Smooth muscle cell of the umbilical artery (primary cell): ENCODE results near the gene PI16. TPM values are rescaled to one million over a fixed set of nuclear protein-coding genes. Genes with fewer than 3 reads are reported as not detected.

Source experiments
- total RNA-seq: library from RNA; depleted of rRNA; stranded (reverse); fragments of >200 nt; gene quantifications from 2 replicates; pipeline ENCODE4 v1.2.3, GENCODE V29; 2014

The PI16 gene
- 0.23 and 0.59 TPM in 2 replicates for total RNA-seq

GRCh38 chr6:36954262-36954931, at the start of gene PI16:
Gene PI16, plus strand, starts transcription at chr6:36954738. Its CDS starts 23 bp downstream, at chr6:36954761.

GRCh38 chr6:36985808-36986703, 31.5 kb downstream of the PI16 start, which contains the start of gene MTCH1:
Gene MTCH1, minus strand, starts transcription at chr6:36986196. Its CDS starts 23 bp downstream, at chr6:36986173.

GRCh38 chr6:37005061-37005810, 50.7 kb downstream of the PI16 start, which contains the start of gene FGD2:
Gene FGD2, plus strand, starts transcription at chr6:37005655. Its CDS starts 163 bp downstream, at chr6:37005818.

Other genes starting within 250 kb of the PI16 start
- 0.18 and 0.30 TPM in 2 replicates for gene CPNE5, start 115.3 kb upstream of the PI16 start, total RNA-seq
- 31.6 and 43.4 TPM in 2 replicates for gene PPIL1, start 79.9 kb upstream of the PI16 start, total RNA-seq
- gene C6orf89, start 68.8 kb upstream of the PI16 start, total RNA-seq: 55.0 and 63.8 TPM in 2 replicates
- 339 and 394 TPM in 2 replicates for gene MTCH1, start 31.5 kb downstream of the PI16 start, total RNA-seq
- gene FGD2, start 50.9 kb downstream of the PI16 start, total RNA-seq: not detected in 2 replicates
- gene PIM1, start 215.4 kb downstream of the PI16 start, total RNA-seq: 7.6 and 21.7 TPM in 2 replicates